T-helper 9 cell (primary cell): ENCODE data around the gene UNC13B.
"Not testable (repeated sequence)": the region's sequence is repeated elsewhere in the genome, so short reads cannot be mapped to it uniquely, and the experiment has no call there.

ENCODE experiments used
- DNase-seq: peaks from one replicate; pipeline ENCODE4 v3.0.0-alpha.2; 2020

Gene UNC13B

DNA sequence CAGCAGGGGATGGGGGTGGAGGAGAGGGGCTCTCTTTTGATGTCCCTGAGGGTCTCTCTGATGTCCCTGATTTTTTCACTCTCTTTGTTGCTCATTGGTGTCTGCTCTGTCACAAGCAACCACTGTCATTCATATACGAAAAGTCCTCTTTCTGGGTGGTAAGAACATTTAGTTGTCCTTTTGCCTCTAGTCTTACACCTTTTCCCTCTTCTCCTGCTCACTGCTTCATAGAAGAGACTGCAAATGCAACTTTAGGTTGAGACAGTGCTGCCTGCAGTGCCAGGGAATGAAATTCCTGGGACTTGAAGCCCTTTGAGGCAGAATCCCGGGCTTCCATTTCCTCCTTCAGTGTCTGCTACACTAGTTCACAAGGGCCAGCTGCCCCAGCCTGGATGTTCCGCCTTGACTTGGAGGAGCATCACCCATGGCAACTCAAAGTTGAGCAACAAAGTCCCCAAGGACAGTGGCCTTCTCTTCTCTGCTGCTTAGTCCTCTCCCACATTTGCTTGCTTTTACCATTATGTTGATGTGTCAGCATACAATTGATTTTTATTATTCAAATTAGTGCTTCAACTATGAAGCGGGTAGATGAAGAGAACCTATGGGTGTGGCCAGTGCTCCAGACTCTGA lies 233.4 kb downstream of the UNC13B start:
- no peak for DNase-seq

DNA sequence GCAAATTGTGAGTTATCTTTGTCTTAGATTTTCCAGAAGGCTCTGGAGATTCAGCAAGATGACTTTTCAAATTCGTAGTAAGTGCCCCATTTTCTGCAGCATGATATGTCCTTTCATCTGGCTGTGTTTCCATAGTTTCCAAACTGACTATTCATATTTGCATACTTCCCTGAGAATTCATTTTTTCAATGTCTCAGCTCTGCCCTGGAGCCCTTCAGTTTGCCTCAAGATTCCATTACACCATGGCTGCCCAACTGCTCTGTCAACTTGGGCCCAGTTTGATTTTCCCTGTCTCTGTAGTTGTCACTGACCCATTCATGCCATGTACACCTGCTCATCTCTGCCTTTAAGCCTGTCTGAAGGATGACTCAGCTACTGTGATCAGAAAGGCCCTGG lies 233.9 kb downstream of the UNC13B start:
- no peak for DNase-seq

GRCh38 chr9:35396560-35397215 lies 234.9 kb downstream of the UNC13B start:
- no peak for DNase-seq

GRCh38 chr9:35397216-35397698 lies 235.4 kb downstream of the UNC13B start:
- no peak for DNase-seq

GRCh38 chr9:35397923-35398322 lies 236.1 kb downstream of the UNC13B start:
- no peak for DNase-seq

DNA sequence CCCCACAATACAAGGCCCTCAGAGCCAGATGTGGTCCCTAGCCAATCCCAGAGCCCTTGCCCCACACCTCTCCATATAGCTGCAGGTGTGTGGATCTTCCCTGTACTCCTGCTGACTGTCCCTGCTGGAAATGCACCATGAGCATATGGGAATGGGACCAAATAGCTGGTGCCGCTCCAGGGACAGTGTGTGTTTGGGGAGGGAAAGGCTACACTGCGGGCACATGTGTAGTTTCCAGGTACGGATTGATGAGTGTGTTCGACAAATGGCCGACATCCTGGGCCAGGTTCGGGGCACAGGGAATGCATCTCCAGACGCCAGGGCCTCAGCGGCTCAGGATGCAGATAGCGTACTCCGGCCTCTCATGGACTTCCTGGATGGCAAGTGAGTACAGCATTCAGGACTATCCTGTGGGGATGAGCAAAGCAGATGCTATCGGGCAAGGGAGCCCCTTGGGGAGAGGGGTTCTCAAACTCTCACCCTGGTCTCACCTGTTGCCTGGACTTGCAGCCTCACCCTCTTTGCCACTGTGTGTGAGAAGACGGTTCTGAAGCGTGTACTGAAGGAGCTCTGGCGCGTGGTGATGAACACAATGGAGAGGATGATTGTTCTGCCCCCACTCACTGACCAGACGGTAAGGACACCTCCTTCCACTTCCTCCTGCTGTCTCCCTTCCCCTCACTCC lies 237.0 kb downstream of the UNC13B start:
- DNase-seq, result no peak

GRCh38 chr9:35404865-35405264 lies 243.1 kb downstream of the UNC13B start:
- no peak for DNase-seq

DNA sequence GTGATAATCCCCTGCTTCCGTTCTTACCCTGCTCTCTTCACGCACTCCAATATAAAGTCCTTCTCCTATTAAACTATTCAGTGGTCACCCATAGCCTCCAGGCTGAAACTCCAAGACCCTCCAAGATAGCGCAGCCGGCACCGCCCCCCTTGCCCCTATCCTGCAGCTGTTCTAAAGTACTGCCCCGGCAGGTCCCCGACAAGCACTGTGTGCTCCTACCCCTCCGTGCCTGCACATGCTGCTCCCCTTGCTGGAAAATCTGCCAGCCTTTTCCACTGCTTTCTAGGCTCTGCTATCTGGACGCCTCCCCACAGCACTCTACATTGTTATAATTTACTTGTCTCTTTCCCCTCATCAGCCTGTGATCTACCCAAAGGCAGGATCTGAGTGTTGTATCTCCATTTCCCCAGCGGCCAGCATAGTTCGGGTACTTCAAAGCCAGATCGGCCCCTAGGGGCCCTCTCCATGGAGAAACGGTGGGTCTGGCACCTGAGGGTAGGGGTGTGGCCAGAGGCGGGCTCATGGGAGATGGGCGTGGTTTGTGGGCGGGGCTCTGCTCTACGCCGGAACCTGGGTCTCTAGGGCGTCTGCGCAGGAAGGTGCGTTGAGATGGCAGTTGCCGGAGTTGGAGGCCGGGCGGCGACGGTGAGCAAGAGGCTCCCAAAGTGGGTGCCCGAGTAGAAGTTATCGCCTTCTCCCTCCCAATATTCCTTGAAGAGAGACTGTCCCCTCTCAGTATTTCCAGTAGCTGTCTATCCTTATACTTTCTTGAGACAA lies 244.6 kb downstream of the UNC13B start:
- no peak for DNase-seq

DNA sequence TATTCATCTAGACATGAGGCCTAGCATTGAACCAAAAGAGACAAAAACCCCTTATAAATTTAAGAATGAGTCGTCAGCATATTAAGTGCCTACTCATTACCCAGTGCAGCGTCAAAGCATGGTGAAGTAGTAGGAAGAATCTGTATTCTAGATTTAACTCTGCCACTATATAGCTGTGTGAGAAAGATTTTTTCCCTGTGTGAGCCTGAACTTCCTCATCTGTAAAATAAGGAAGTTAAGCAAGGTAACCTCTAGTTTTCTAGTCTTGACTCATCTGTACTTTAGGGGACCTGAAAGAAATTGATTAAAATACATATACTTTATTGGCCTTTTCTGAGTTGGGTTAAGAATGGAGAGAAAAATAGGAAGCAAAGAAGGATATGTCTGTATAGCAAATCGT lies 246.0 kb downstream of the UNC13B start:
- DNase-seq, result no peak

GRCh38 chr9:35409434-35409833 lies 247.6 kb downstream of the UNC13B start:
- DNase-seq, result not testable (repeated sequence)

DNA sequence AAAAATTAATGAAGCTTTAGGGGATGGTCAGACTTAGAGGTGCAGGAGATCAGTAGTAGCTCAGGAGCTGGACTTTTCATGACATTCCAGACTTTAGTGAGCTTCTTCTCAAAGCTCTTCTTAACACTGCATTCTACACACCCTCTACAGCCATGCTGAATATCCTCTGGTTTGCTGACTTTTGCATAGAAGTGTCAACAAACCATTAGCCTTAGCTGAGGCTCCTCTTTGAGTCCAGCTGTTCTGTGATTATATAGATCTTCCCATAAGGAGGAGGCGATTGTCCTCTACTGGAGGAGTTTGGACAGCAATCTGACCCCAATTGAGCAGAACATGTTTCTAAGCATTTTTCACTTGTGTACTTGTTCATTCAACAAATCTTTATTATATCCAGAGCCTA lies 253.1 kb downstream of the UNC13B start:
- DNase-seq, result no peak

DNA sequence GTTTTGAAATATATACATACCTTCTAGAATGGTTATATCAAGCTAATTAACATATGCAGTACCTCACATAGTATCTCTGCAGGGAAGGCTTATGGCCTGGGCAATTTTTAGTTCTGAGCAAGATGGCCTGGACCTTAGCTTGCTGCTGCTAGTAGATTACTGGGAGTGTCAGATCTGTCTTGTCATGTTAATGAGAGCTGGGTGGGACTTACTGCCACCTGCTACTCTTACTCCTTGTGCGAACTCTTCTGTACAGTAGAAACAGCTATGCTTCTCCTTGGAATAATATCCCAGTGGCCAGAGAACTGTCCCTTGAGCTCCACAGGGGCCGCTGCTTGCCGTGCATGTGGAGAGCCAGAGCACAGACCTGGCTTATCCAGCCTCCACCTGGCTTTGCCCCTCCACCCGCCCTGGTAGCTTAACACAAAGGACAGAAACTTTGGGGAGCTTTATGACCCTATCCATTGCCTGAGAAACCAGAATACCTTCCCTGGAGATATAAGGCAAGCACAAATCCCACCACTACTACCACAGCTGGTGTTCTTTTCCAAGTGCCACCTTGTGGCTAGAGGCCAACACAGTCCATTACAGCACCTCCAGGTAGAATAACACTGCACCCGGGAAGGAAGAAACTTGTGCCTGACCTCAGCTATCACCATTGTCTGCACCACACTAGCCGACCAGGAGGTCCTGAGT lies 253.7 kb downstream of the UNC13B start:
- no peak for DNase-seq

GRCh38 chr9:35416098-35416427 lies 254.3 kb downstream of the UNC13B start:
- no peak for DNase-seq

GRCh38 chr9:35422346-35422745 lies 260.5 kb downstream of the UNC13B start:
- DNase-seq, result no peak

- no peak for DNase-seq
Measured at GRCh38 chr9:35422753-35423152, 260.9 kb downstream of the UNC13B start.

DNA sequence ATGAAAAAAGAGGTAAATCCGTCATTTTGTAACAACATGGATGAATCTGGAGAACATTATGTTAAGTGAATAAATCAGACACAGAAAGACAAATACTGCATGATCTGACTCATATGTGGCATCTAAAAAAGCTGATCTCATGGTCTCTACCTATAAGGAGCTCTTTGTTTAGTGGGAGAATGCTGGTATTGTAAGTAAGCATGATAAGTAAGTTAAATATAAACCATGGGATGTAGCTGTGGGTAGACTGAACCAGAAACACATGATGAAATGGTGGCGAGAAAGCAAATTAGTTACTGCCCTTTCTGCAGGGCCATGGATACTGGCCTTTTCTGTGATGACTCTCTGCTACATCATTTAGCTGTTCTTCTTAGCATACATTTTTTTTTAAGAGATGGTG lies 261.7 kb downstream of the UNC13B start:
- DNase-seq, result no peak

DNA sequence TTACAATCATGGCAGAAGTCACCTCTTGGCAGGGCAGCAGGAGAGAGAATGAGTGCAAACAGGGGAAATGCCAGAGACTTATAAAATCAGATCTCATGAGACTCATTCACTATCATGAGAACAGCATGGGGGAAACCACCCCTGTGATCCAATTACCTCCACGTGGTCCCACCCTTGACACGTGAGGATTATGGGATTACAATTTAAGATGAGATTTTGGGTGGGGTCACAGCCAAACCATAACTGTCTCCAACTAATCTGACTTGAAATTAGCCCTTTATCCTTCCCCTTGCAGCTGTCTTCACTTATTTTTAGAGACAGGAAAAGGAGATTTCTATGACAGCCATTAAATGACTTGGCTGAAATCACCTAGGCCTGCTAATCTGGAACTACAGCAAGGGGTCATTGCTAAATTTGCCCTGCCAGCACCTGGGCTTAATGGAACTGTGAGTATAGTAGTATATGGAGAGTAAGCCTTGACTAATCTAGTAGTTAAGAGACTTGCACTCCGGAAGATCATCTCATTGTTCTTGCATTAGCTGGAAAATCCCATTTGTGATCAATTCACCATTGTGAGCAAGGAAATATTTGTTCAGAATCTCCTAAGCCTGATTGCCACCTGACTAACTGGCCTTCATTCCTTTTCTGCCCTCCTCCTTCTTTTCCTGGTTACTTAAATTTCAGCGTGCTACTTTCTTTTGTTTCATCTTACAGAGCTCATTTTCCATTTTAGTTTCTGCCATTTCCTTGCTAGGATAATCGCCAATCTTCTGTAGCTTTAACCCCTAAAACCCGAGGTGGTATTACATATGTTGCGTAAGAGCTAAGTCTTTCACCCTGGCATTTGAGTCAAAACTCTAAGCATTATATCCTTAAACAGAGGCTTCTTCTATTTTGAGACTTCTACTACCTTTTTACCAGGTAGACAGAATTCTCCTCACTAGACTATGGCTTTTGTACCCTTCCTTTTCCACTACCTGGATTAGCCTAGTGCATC lies 262.8 kb downstream of the UNC13B start:
- DNase-seq, result no peak

DNA sequence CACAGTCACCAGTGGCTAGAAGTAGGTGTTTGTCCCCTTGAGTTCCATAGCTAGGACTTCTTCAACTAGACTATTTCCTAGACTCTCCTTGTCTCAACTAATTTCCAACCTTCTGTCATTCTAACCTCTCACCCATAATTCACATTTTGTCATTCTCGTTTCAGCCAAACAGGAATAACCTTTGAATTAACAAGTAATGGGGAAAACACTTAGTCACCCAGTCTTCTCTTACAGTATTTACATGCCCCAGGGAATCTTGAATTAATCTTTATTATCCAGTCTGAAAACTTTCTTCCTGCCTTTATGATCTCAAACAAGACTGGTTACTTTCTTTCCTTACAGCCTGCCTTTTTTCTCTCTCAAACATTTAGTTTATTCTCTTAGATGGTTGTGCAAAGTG lies 264.8 kb downstream of the UNC13B start:
- no peak for DNase-seq

DNA sequence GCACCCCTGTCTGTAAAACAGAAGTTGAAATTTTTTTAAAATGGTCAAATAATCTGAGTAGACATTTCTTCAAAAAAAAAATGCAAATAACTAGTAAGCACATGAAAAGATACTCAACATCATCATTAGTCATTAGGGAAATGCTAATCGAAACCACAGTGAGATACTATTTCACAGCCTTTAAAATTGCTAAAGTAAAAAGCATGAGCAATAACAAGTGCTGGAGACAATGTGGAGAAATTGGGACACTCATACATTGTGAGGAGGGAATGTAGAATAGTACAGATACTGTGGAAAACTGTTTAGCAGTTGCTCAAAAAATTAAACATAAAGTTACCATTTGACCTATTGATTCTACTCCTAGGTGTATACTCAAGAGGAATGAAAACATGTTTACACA lies 269.7 kb downstream of the UNC13B start:
- no peak for DNase-seq

GRCh38 chr9:35432076-35432475 lies 270.3 kb downstream of the UNC13B start:
- DNase-seq, result no peak

DNA sequence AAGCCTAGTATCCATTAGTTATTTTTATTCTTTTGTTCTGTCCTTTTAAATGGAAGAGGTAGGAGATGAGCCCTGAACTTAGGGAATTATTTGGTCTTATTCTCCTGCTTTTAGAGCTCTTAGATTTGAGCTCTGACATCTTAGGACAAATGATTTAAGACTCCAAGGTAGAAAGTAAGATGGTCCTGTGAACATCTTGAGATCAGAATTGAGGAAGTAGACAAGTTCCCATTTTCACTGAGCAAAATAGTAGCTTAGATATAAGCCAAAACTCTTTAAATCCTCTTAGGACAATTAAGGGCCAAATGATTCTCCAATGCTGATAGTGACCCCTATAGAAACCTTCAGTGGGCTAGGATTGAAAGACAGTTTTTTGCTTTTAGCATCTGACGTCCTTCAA lies 275.1 kb downstream of the UNC13B start:
- no peak for DNase-seq

GRCh38 chr9:35446012-35446411 lies 284.2 kb downstream of the UNC13B start:
- no peak for DNase-seq
